ENCODE results near the gene CPSF4.
"Not testable (repeated sequence)": the region's sequence is repeated elsewhere in the genome, so short reads cannot be mapped to it uniquely, and the experiment has no call there.

The CPSF4 gene

GRCh38 chr7:99408379-99409191, 30.2 kb upstream of the CPSF4 start, which contains the start of the genes BUD31 and PDAP1:
BUD31 (plus strand) TSS chr7:99408969; CDS start chr7:99411093, 2,124 bp downstream.
PDAP1 (minus strand) TSS chr7:99408597; CDS start chr7:99408548, 49 bp downstream.
- peak; percentile 79 to 80 for DNase-seq (ENCODE audit: extremely low read depth in 1 of 2, low read depth in 1 of 2)

GRCh38 chr7:99409192-99409572, 29.6 kb upstream of the CPSF4 start:
- no peak for DNase-seq (ENCODE audit: extremely low read depth in 1 of 2, low read depth in 1 of 2)

- DNase-seq (ENCODE audit: extremely low read depth in 1 of 2, low read depth in 1 of 2): no peak
Observed at GRCh38 chr7:99409806-99410205, 28.9 kb upstream of the CPSF4 start.

- DNase-seq (ENCODE audit: extremely low read depth in 1 of 2, low read depth in 1 of 2): no peak
Observed at GRCh38 chr7:99410635-99411034, 28.1 kb upstream of the CPSF4 start.

GRCh38 chr7:99415513-99416127, 23.1 kb upstream of the CPSF4 start:
- not testable (repeated sequence) for DNase-seq (ENCODE audit: extremely low read depth in 1 of 2, low read depth in 1 of 2)

- no peak for DNase-seq (ENCODE audit: extremely low read depth in 1 of 2, low read depth in 1 of 2)
Observed at GRCh38 chr7:99418260-99418659, 20.5 kb upstream of the CPSF4 start.

GRCh38 chr7:99419323-99420021, 19.3 kb upstream of the CPSF4 start:
- no peak for DNase-seq (ENCODE audit: extremely low read depth in 1 of 2, low read depth in 1 of 2)

GRCh38 chr7:99420213-99420612, 18.5 kb upstream of the CPSF4 start:
- no peak for DNase-seq (ENCODE audit: extremely low read depth in 1 of 2, low read depth in 1 of 2)

- no peak for DNase-seq (ENCODE audit: extremely low read depth in 1 of 2, low read depth in 1 of 2)
Observed at GRCh38 chr7:99420986-99421385, 17.8 kb upstream of the CPSF4 start.

GRCh38 chr7:99422186-99422585, 16.6 kb upstream of the CPSF4 start:
- no peak for DNase-seq (ENCODE audit: extremely low read depth in 1 of 2, low read depth in 1 of 2)

GRCh38 chr7:99422625-99423024, 16.1 kb upstream of the CPSF4 start:
- no peak for DNase-seq (ENCODE audit: extremely low read depth in 1 of 2, low read depth in 1 of 2)

GRCh38 chr7:99424932-99425730, 13.6 kb upstream of the CPSF4 start:
- DNase-seq (ENCODE audit: extremely low read depth in 1 of 2, low read depth in 1 of 2): no peak

- no peak for DNase-seq (ENCODE audit: extremely low read depth in 1 of 2, low read depth in 1 of 2)
Observed at GRCh38 chr7:99428972-99429566, 9.7 kb upstream of the CPSF4 start.

GRCh38 chr7:99429756-99430155, 9.0 kb upstream of the CPSF4 start:
- DNase-seq (ENCODE audit: extremely low read depth in 1 of 2, low read depth in 1 of 2): no peak

- not testable (repeated sequence) for DNase-seq (ENCODE audit: extremely low read depth in 1 of 2, low read depth in 1 of 2)
Observed at GRCh38 chr7:99431756-99432540, 6.8 kb upstream of the CPSF4 start.

- no peak for DNase-seq (ENCODE audit: extremely low read depth in 1 of 2, low read depth in 1 of 2)
Observed at GRCh38 chr7:99433158-99433557, 5.6 kb upstream of the CPSF4 start.

GRCh38 chr7:99437946-99438572, 684 bp upstream of the CPSF4 start:
- no peak for DNase-seq (ENCODE audit: extremely low read depth in 1 of 2, low read depth in 1 of 2)

- DNase-seq (ENCODE audit: extremely low read depth in 1 of 2, low read depth in 1 of 2): no peak
Observed at GRCh38 chr7:99440195-99440594, 1.5 kb downstream of the CPSF4 start.

- DNase-seq (ENCODE audit: extremely low read depth in 1 of 2, low read depth in 1 of 2): no peak
Observed at GRCh38 chr7:99446096-99446495, 7.4 kb downstream of the CPSF4 start.
